A673 (cell line): ENCODE measurements around the gene ZNF625. TPM values are rescaled to one million over a fixed set of nuclear protein-coding genes. Genes with fewer than 3 reads are reported as not detected.

ENCODE experiments used
- BruUV-seq: library from RNA; stranded (reverse); fragments of 400-500 nt; replicated peaks from 2 replicates; lab custom pipeline; 2021; lab: Mats Ljungman, UMichigan
- CTCF ChIA-PET: fragments of 300-600 bp; sonication (Branson Sonifier 250); formaldehyde crosslinking; loops from one replicate; lab custom pipeline; 2022; ENCODE audit warnings: antibody characterized with exemption; lab: Charles Lee
- POLR2A ChIA-PET: fragments of 300-600 bp; sonication (Branson Sonifier 250); formaldehyde crosslinking; loops from one replicate; lab custom pipeline; 2022; ENCODE audit warnings: antibody characterized with exemption; ENCODE audit not compliant: low non-redundant PET; lab: Charles Lee
- DNase-seq: peaks from one replicate; pipeline ENCODE4 v3.0.0-alpha.2; 2015; ENCODE audit warnings: low spot score
- H3K27ac ChIP-seq: fragments of 200-600 bp; sonication (generic); 2 replicates; pipeline ENCODE4 v1.5.1; 2016; ENCODE audit warnings: mixed run types, low read depth, mild to moderate bottlenecking, mixed read lengths, antibody characterized with exemption, low read length; ENCODE audit not compliant: poor library complexity, severe bottlenecking
- H3K27me3 ChIP-seq: fragments of 200-600 bp; sonication (generic); replicated peaks from 2 replicates; pipeline ENCODE4 v1.6.1; 2017; ENCODE audit warnings: mixed run types, low read depth, mild to moderate bottlenecking, mixed read lengths, antibody characterized with exemption, low read length; ENCODE audit not compliant: insufficient read depth, poor library complexity
- H3K36me3 ChIP-seq: fragments of 200-600 bp; sonication (generic); 2 replicates; pipeline ENCODE4 v1.6.1; 2016; ENCODE audit warnings: mixed run types, mild to moderate bottlenecking, mixed read lengths, antibody characterized with exemption, low read length; ENCODE audit not compliant: insufficient read depth, poor library complexity, severe bottlenecking
- H3K4me1 ChIP-seq: fragments of 200-600 bp; sonication (generic); 2 replicates; pipeline ENCODE4 v1.6.1; 2017; ENCODE audit warnings: mixed run types, mild to moderate bottlenecking, mixed read lengths, antibody characterized with exemption, low read length; ENCODE audit not compliant: insufficient read depth, poor library complexity, severe bottlenecking
- H3K4me3 ChIP-seq: fragments of 200-600 bp; sonication (generic); 2 replicates; pipeline ENCODE4 v1.5.1; 2016; ENCODE audit warnings: low read depth, mixed run types, mild to moderate bottlenecking, mixed read lengths, low read length; ENCODE audit not compliant: poor library complexity, severe bottlenecking
- H3K9me3 ChIP-seq: fragments of 200-600 bp; sonication (generic); 2 replicates; pipeline ENCODE4 v1.6.1; 2016; ENCODE audit warnings: mixed run types, low read depth, mild to moderate bottlenecking, mixed read lengths, antibody characterized with exemption, low read length; ENCODE audit not compliant: poor library complexity, severe bottlenecking
- EZH2 ChIP-seq: fragments of 200-600 bp; sonication (generic); IDR thresholded peaks from 2 replicates; pipeline ENCODE4 v1.6.1; 2017; ENCODE audit warnings: borderline replicate concordance, low read depth, mild to moderate bottlenecking, mixed read lengths, antibody characterized with exemption, low read length; ENCODE audit not compliant: poor library complexity, severe bottlenecking
- intact Hi-C: fragments of 100-400 bp; cut with micrococcal nuclease; formaldehyde crosslinking; loops from one replicate; pipeline ENCODE4 v1.10.0; 2022; ENCODE audit not compliant: unreplicated experiment
- total RNA-seq: library from RNA; stranded (reverse); gene quantifications from 2 replicates; pipeline ENCODE4 v1.2.3, GENCODE V29; 2021
- TF ChIP-seq, protein P1 (sequence below): fragments of 300-800, 200-600 bp; sonication (generic); conservative IDR thresholded peaks from 2 replicates; pipeline ENCODE4 v1.5.1; 2017; ENCODE audit warnings: low read depth, mild to moderate bottlenecking, antibody characterized with exemption, low read length, moderate library complexity, mixed read lengths

ZNF625 gene
- total RNA-seq, 1 experiment from 2014 or later: 9.1 TPM

DNA sequence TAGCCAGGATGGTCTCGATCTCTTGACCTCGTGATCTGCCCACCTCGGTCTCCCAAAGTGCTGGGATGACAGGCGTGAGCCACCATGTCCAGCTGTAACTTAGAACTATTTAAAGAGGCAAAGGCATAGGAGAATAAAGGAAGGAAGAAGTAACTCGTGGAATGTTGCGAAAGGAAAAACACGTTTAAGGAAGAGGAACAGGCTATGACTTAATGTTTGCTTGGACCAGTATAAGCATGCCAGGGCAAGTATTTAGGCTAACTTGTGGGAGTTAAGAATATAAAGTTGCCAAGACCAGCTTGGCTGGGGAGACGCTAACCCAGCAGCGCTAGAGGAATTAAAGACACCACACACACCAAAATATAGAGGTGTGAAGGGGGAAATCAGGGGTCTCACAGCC lies 58.5 kb downstream of the ZNF625 start:
- TF ChIP-seq, protein P1, sequence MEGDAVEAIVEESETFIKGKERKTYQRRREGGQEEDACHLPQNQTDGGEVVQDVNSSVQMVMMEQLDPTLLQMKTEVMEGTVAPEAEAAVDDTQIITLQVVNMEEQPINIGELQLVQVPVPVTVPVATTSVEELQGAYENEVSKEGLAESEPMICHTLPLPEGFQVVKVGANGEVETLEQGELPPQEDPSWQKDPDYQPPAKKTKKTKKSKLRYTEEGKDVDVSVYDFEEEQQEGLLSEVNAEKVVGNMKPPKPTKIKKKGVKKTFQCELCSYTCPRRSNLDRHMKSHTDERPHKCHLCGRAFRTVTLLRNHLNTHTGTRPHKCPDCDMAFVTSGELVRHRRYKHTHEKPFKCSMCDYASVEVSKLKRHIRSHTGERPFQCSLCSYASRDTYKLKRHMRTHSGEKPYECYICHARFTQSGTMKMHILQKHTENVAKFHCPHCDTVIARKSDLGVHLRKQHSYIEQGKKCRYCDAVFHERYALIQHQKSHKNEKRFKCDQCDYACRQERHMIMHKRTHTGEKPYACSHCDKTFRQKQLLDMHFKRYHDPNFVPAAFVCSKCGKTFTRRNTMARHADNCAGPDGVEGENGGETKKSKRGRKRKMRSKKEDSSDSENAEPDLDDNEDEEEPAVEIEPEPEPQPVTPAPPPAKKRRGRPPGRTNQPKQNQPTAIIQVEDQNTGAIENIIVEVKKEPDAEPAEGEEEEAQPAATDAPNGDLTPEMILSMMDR: no peak
- intact Hi-C loops: no loop called here
- H3K27me3 ChIP-seq: no peaks in the 10 kb centered on the region
- BruUV-seq: no TSS peak
- H3K4me1 ChIP-seq: peaks cover 3% of the 10 kb centered on the region
- peaks cover 26% of the 10 kb centered on the region for H3K9me3 ChIP-seq
- no peak overlapping the region for H3K4me3 ChIP-seq
- H3K36me3 ChIP-seq: peaks cover 46% of the 10 kb centered on the region
- H3K27ac ChIP-seq: no peak overlapping the region
- no peak for DNase-seq
- POLR2A ChIA-PET: no interaction called here
- CTCF ChIA-PET: no interaction called here

DNA sequence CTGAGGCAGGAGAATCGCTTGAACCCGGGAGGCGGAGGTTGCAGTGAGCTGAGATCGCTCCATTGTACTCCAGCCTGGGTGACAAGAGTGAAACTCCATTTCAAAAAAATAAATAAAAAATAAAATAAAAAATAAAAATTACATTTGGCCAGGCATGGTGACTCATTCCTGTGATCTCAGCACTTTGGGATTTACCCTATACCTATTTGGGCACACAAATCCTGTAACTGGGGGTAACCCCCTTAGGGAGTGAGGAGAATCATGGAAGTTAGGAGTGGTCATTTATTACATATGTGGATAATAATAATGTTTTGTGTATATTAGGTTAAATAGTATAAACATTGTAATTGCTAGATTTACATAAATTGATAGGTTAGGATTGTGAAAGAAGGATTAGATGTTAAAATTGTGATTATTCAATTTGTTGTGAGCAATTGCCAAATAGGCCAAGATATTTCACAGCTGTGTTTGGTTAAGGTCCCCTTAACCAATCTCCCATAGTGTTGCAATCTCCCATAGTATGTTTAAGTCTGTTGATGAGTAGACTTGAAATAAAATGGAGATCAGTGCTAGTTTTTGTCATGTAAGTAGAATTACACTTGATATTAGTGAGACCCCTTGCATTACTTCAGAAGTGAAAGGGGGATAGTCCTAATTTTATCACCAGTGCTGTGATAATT lies 61.3 kb downstream of the ZNF625 start:
- DNase-seq: no peak
- H3K36me3 ChIP-seq: peaks cover 46% of the 10 kb centered on the region
- BruUV-seq: no TSS peak
- CTCF ChIA-PET: no interaction called here
- peaks cover 9% of the 10 kb centered on the region for H3K4me1 ChIP-seq
- no peak overlapping the region for H3K4me3 ChIP-seq
- POLR2A ChIA-PET: no interaction called here
- intact Hi-C loops: no loop called here
- peaks cover 24% of the 10 kb centered on the region for H3K9me3 ChIP-seq
- H3K27me3 ChIP-seq: no peaks in the 10 kb centered on the region
- TF ChIP-seq, protein P1: no peak
- TF ChIP-seq EZH2: no peak
- no peak overlapping the region for H3K27ac ChIP-seq

Other genes with a start within 250 kb of the ZNF625 start
- 10.9 and 11.0 TPM in 2 replicates for gene ZNF700, start 231.6 kb downstream of the ZNF625 start, total RNA-seq
- gene ZNF763, start 191.7 kb downstream of the ZNF625 start, total RNA-seq: 0.24 TPM in 1 of 2 replicates, not detected in the other
- gene ZNF433, start 121.1 kb downstream of the ZNF625 start, total RNA-seq: 2.2 and 3.0 TPM in 2 replicates
- 1.3 and 1.5 TPM in 2 replicates for gene ZNF878, start 103.8 kb downstream of the ZNF625 start, total RNA-seq
- 1.5 TPM in 2 replicates for gene ZNF844, start 92.0 kb downstream of the ZNF625 start, total RNA-seq
- gene ZNF20, start 16.4 kb downstream of the ZNF625 start, total RNA-seq: 4.9 and 5.4 TPM in 2 replicates
- gene ZNF136, start 6.4 kb upstream of the ZNF625 start, total RNA-seq: 9.6 and 12.2 TPM in 2 replicates
- 2.5 and 4.3 TPM in 2 replicates for gene ZNF44, start 138.1 kb upstream of the ZNF625 start, total RNA-seq
- gene ZNF563, start 176.9 kb upstream of the ZNF625 start, total RNA-seq: 0.15 and 0.26 TPM in 2 replicates
- gene ZNF442, start 208.9 kb upstream of the ZNF625 start, total RNA-seq: 0.86 and 0.90 TPM in 2 replicates
- 2.8 and 3.0 TPM in 2 replicates for gene ZNF799, start 244.5 kb upstream of the ZNF625 start, total RNA-seq